ENCODE data around the gene HECTD4.
"Not testable (repeated sequence)": the region's sequence is repeated elsewhere in the genome, so short reads cannot be mapped to it uniquely, and the experiment has no call there.

HECTD4 gene

GRCh38 chr12:112381883-112382796, at the start of gene HECTD4:
Gene HECTD4 (minus strand): TSS chr12:112382431. CDS start chr12:112382128, 303 bp downstream.
- peak; percentile 80 for DNase-seq

- DNase-seq: no peak
Observed at GRCh38 chr12:112431965-112432364, 49.7 kb upstream of the HECTD4 start.

GRCh38 chr12:112430929-112431328, 48.7 kb upstream of the HECTD4 start:
- DNase-seq: no peak

- no peak for DNase-seq
Observed at GRCh38 chr12:112427760-112428159, 45.5 kb upstream of the HECTD4 start.

GRCh38 chr12:112425582-112426382, 43.6 kb upstream of the HECTD4 start:
- no peak for DNase-seq

GRCh38 chr12:112424126-112424525, 41.9 kb upstream of the HECTD4 start:
- no peak for DNase-seq

GRCh38 chr12:112422531-112422930, 40.3 kb upstream of the HECTD4 start:
- no peak for DNase-seq

- DNase-seq: no peak
Observed at GRCh38 chr12:112421363-112421762, 39.1 kb upstream of the HECTD4 start.

- no peak for DNase-seq
Observed at GRCh38 chr12:112420740-112421139, 38.5 kb upstream of the HECTD4 start.

- no peak for DNase-seq
Observed at GRCh38 chr12:112419297-112420133, 37.3 kb upstream of the HECTD4 start.

- DNase-seq: peak; percentile 67
Observed at GRCh38 chr12:112418608-112419296, 36.5 kb upstream of the HECTD4 start, which contains the start of gene PTPN11. Gene PTPN11 (plus strand): TSS chr12:112418947. CDS start chr12:112419112, 165 bp downstream.

- DNase-seq: no peak
Observed at GRCh38 chr12:112418273-112418607, 36.0 kb upstream of the HECTD4 start.

GRCh38 chr12:112415457-112415856, 33.2 kb upstream of the HECTD4 start:
- DNase-seq: not testable (repeated sequence)

GRCh38 chr12:112413855-112414625, 31.8 kb upstream of the HECTD4 start:
- no peak for DNase-seq

- DNase-seq: no peak
Observed at GRCh38 chr12:112409906-112410244, 27.6 kb upstream of the HECTD4 start.

- peak; percentile 89 for DNase-seq
Observed at GRCh38 chr12:112409064-112409905, 27.1 kb upstream of the HECTD4 start, which contains the start of gene RPL6. Gene RPL6 (minus strand): TSS chr12:112409605. CDS start chr12:112408656, 949 bp downstream.

GRCh38 chr12:112408621-112409020, 26.4 kb upstream of the HECTD4 start:
- no peak for DNase-seq

GRCh38 chr12:112407683-112408082, 25.5 kb upstream of the HECTD4 start:
- DNase-seq: not testable (repeated sequence)

- DNase-seq: no peak
Observed at GRCh38 chr12:112406519-112407488, 24.6 kb upstream of the HECTD4 start.
